Activated naive CD4-positive, alpha-beta T cell treated with anti-CD3 and anti-CD28 coated beads, Interleukin-2, amount 10 ng/mL, durations not matched to agents 7 days and 5 days (primary cell): Measurements from ENCODE around the gene EXOC1.
"Not testable (repeated sequence)": the region's sequence is repeated elsewhere in the genome, so short reads cannot be mapped to it uniquely, and the experiment has no call there.

Source experiments
- CTCF ChIA-PET: fragments of 350-600 bp; sonication (Branson Sonifier 250); formaldehyde crosslinking; loops from one replicate; lab custom pipeline; 2021; ENCODE audit warnings: antibody characterized with exemption; lab: Charles Lee
- DNase-seq: peaks from one replicate; pipeline ENCODE4 v3.0.0-alpha.2; 2020
- H3K27ac Mint-ChIP-seq: one replicate; pipeline ENCODE4 v1.8.0; 2021; ENCODE audit warnings: mild to moderate bottlenecking, moderate library complexity, mixed read lengths
- H3K27me3 Mint-ChIP-seq: one replicate; pipeline ENCODE4 v1.8.0; 2021; ENCODE audit warnings: mild to moderate bottlenecking, mixed read lengths
- H3K36me3 Mint-ChIP-seq: one replicate; pipeline ENCODE4 v1.8.0; 2021; ENCODE audit warnings: mixed read lengths
- H3K4me1 Mint-ChIP-seq: one replicate; pipeline ENCODE4 v1.8.0; 2021; ENCODE audit warnings: mixed read lengths
- H3K4me3 Mint-ChIP-seq: one replicate; pipeline ENCODE4 v1.8.0; 2021; ENCODE audit warnings: mild to moderate bottlenecking, moderate library complexity, mixed read lengths
- H3K9me3 Mint-ChIP-seq: one replicate; pipeline ENCODE4 v1.8.0; 2021; ENCODE audit warnings: mixed read lengths

The EXOC1 gene

GRCh38 chr4:55837903-55838302, 15.5 kb upstream of the EXOC1 start:
- no peaks in the 10 kb centered on the region for H3K36me3 Mint-ChIP-seq
- CTCF ChIA-PET: no interaction called here
- no peak overlapping the region for H3K27ac Mint-ChIP-seq
- H3K27me3 Mint-ChIP-seq: no peaks in the 10 kb centered on the region
- DNase-seq: no peak
- no peak overlapping the region for H3K4me3 Mint-ChIP-seq
- H3K4me1 Mint-ChIP-seq: no peaks in the 10 kb centered on the region
- H3K9me3 Mint-ChIP-seq: no peaks in the 10 kb centered on the region

GRCh38 chr4:55838356-55838755, 15.1 kb upstream of the EXOC1 start:
- Mint-ChIP-seq H3K4me1 (no peaks in the 10 kb centered on the region), H3K27me3 (no peaks in the 10 kb centered on the region), H3K36me3 (no peaks in the 10 kb centered on the region), H3K4me3 (no peak overlapping the region), H3K27ac (no peak overlapping the region), H3K9me3 (no peaks in the 10 kb centered on the region)
- CTCF ChIA-PET: no interaction called here
- DNase-seq: no peak

GRCh38 chr4:55838952-55839351, 14.5 kb upstream of the EXOC1 start:
- H3K4me1 Mint-ChIP-seq: no peaks in the 10 kb centered on the region
- H3K9me3 Mint-ChIP-seq: no peaks in the 10 kb centered on the region
- H3K27ac Mint-ChIP-seq: no peak overlapping the region
- H3K4me3 Mint-ChIP-seq: no peak overlapping the region
- no peaks in the 10 kb centered on the region for H3K27me3 Mint-ChIP-seq
- no peaks in the 10 kb centered on the region for H3K36me3 Mint-ChIP-seq
- CTCF ChIA-PET: no interaction called here
- no peak for DNase-seq

GRCh38 chr4:55840956-55841355, 12.5 kb upstream of the EXOC1 start:
- Mint-ChIP-seq H3K27me3 (no peaks in the 10 kb centered on the region), H3K4me1 (no peaks in the 10 kb centered on the region), H3K9me3 (no peaks in the 10 kb centered on the region), H3K4me3 (no peak overlapping the region), H3K27ac (no peak overlapping the region), H3K36me3 (no peaks in the 10 kb centered on the region)
- CTCF ChIA-PET: no interaction called here
- no peak for DNase-seq

- H3K36me3 Mint-ChIP-seq, H3K9me3 Mint-ChIP-seq, H3K27ac Mint-ChIP-seq, H3K4me3 Mint-ChIP-seq, DNase-seq, H3K27me3 Mint-ChIP-seq, H3K4me1 Mint-ChIP-seq, CTCF ChIA-PET: not testable (repeated sequence)
These were observed 11.8 kb upstream of the EXOC1 start for GRCh38 chr4:55841373-55842239.

GRCh38 chr4:55842312-55842711, 11.1 kb upstream of the EXOC1 start:
- H3K27me3 Mint-ChIP-seq, H3K9me3 Mint-ChIP-seq, CTCF ChIA-PET, DNase-seq, H3K36me3 Mint-ChIP-seq, H3K4me1 Mint-ChIP-seq, H3K4me3 Mint-ChIP-seq, H3K27ac Mint-ChIP-seq: not testable (repeated sequence)

- no peak overlapping the region for H3K27ac Mint-ChIP-seq
- H3K9me3 Mint-ChIP-seq: no peaks in the 10 kb centered on the region
- no peak overlapping the region for H3K4me3 Mint-ChIP-seq
- peaks cover 29% of the 10 kb centered on the region for H3K4me1 Mint-ChIP-seq
- CTCF ChIA-PET: interaction anchor here (1.0 kb wide), 1 partner anchor 16 kb away, joined by 5 read pairs; no protein-coding TSS in a partner anchor
- H3K27me3 Mint-ChIP-seq: no peaks in the 10 kb centered on the region
- H3K36me3 Mint-ChIP-seq: peaks cover 3% of the 10 kb centered on the region
- no peak for DNase-seq
These were observed 3.7 kb upstream of the EXOC1 start for GRCh38 chr4:55849724-55850123.

GRCh38 chr4:55851885-55852284, 1.6 kb upstream of the EXOC1 start:
- peaks cover 3% of the 10 kb centered on the region for H3K36me3 Mint-ChIP-seq
- peak overlapping the region; percentile 25 for H3K4me3 Mint-ChIP-seq
- H3K27ac Mint-ChIP-seq: peak overlapping the region; percentile 31
- no peaks in the 10 kb centered on the region for H3K9me3 Mint-ChIP-seq
- H3K4me1 Mint-ChIP-seq: peaks cover 31% of the 10 kb centered on the region
- CTCF ChIA-PET: interaction anchor here (0.7 kb wide), 1 partner anchor 16 kb away, joined by 4 read pairs; no protein-coding TSS in a partner anchor
- no peaks in the 10 kb centered on the region for H3K27me3 Mint-ChIP-seq
- DNase-seq: peak; percentile 28

GRCh38 chr4:55854129-55854528, 681 bp downstream of the EXOC1 start:
- no peak for DNase-seq
- peaks cover 16% of the 10 kb centered on the region for H3K36me3 Mint-ChIP-seq
- H3K27ac Mint-ChIP-seq: no peak overlapping the region
- no peak overlapping the region for H3K4me3 Mint-ChIP-seq
- H3K9me3 Mint-ChIP-seq: no peaks in the 10 kb centered on the region
- peaks cover 39% of the 10 kb centered on the region for H3K4me1 Mint-ChIP-seq
- CTCF ChIA-PET: interaction anchor here (1.1 to 1.8 kb wide), 2 partner anchors 12 to 95 kb away, joined by 3 to 8 read pairs; partner anchors contain the start of gene CEP135
- H3K27me3 Mint-ChIP-seq: no peaks in the 10 kb centered on the region

GRCh38 chr4:55857586-55857985, 4.1 kb downstream of the EXOC1 start:
- H3K27me3 Mint-ChIP-seq: no peaks in the 10 kb centered on the region
- no peak for DNase-seq
- no peaks in the 10 kb centered on the region for H3K9me3 Mint-ChIP-seq
- no peak overlapping the region for H3K27ac Mint-ChIP-seq
- peaks cover 30% of the 10 kb centered on the region for H3K36me3 Mint-ChIP-seq
- peaks cover 21% of the 10 kb centered on the region for H3K4me1 Mint-ChIP-seq
- H3K4me3 Mint-ChIP-seq: no peak overlapping the region
- CTCF ChIA-PET: interaction anchor here (1.2 kb wide), 1 partner anchor 8 kb away, joined by 3 read pairs; no protein-coding TSS in a partner anchor

- no peak overlapping the region for H3K27ac Mint-ChIP-seq
- CTCF ChIA-PET: no interaction called here
- peaks cover 10% of the 10 kb centered on the region for H3K4me1 Mint-ChIP-seq
- DNase-seq: no peak
- no peaks in the 10 kb centered on the region for H3K9me3 Mint-ChIP-seq
- H3K4me3 Mint-ChIP-seq: no peak overlapping the region
- H3K36me3 Mint-ChIP-seq: peaks cover 28% of the 10 kb centered on the region
- H3K27me3 Mint-ChIP-seq: no peaks in the 10 kb centered on the region
These were observed 6.3 kb downstream of the EXOC1 start for GRCh38 chr4:55859711-55860110.

GRCh38 chr4:55864577-55865223, 11.3 kb downstream of the EXOC1 start:
- H3K36me3 Mint-ChIP-seq: peaks cover 25% of the 10 kb centered on the region
- no peak for DNase-seq
- H3K4me1 Mint-ChIP-seq: peaks cover 4% of the 10 kb centered on the region
- H3K27ac Mint-ChIP-seq: no peak overlapping the region
- H3K27me3 Mint-ChIP-seq: no peaks in the 10 kb centered on the region
- H3K4me3 Mint-ChIP-seq: no peak overlapping the region
- CTCF ChIA-PET: interaction anchor here (1.0 to 1.6 kb wide), 2 partner anchors 12 to 456 kb away, joined by 3 to 6 read pairs; no protein-coding TSS in a partner anchor
- no peaks in the 10 kb centered on the region for H3K9me3 Mint-ChIP-seq

GRCh38 chr4:55865228-55865806, 11.9 kb downstream of the EXOC1 start:
- H3K27ac Mint-ChIP-seq: no peak overlapping the region
- no peak overlapping the region for H3K4me3 Mint-ChIP-seq
- H3K27me3 Mint-ChIP-seq: no peaks in the 10 kb centered on the region
- peaks cover 27% of the 10 kb centered on the region for H3K36me3 Mint-ChIP-seq
- H3K9me3 Mint-ChIP-seq: no peaks in the 10 kb centered on the region
- H3K4me1 Mint-ChIP-seq: peaks cover 4% of the 10 kb centered on the region
- CTCF ChIA-PET: interaction anchor here (1.0 to 2.0 kb wide), 7 partner anchors 11 to 519 kb away, joined by 3 to 8 read pairs (median 5); partner anchors contain the start of genes EXOC1 and SRD5A3
- no peak for DNase-seq

GRCh38 chr4:55866290-55866907, 13.0 kb downstream of the EXOC1 start:
- H3K4me1 Mint-ChIP-seq: peaks cover 4% of the 10 kb centered on the region
- no peak overlapping the region for H3K4me3 Mint-ChIP-seq
- H3K36me3 Mint-ChIP-seq: peaks cover 28% of the 10 kb centered on the region
- no peak for DNase-seq
- H3K9me3 Mint-ChIP-seq: no peaks in the 10 kb centered on the region
- no peaks in the 10 kb centered on the region for H3K27me3 Mint-ChIP-seq
- CTCF ChIA-PET: interaction anchor here (0.7 to 2.1 kb wide), 13 partner anchors 9 to 530 kb away, joined by 3 to 10 read pairs (median 5); partner anchors contain the start of genes EXOC1 and SRD5A3
- H3K27ac Mint-ChIP-seq: no peak overlapping the region
